Stimulated activated CD8-positive, alpha-beta memory T cell treated with anti-CD3 and anti-CD28 coated beads, Interleukin-15, amount 100 ng/mL, for 4 hours (primary cell): ENCODE measurements around the gene PIGS.
"Not testable (repeated sequence)": the region's sequence is repeated elsewhere in the genome, so short reads cannot be mapped to it uniquely, and the experiment has no call there.

ENCODE experiments used
- DNase-seq, 2 donors: peaks; one replicate each; pipeline ENCODE4 v3.0.0-alpha.2; 2020; ENCODE audit warnings: low read depth in 2 of 2

The PIGS gene

DNA sequence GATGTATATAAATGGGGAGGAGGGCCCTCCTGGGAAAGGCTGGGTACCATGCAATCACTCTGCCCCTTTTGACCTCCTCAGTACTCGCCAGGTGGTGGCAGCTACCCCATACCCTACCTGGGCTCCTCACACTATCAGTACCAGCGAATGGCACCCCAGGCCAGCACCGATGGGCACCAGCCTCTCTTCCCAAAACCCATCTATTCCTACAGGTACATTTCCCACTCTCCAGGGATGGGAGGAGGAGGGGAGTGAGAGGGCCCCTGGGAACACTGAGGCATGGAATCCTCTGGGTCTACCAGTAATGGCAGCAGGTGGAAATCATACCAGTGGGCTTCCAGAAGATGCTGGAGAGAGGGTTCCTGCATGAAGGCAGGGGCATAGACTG is 42.3 kb downstream of the PIGS start:
- DNase-seq: no peak

DNA sequence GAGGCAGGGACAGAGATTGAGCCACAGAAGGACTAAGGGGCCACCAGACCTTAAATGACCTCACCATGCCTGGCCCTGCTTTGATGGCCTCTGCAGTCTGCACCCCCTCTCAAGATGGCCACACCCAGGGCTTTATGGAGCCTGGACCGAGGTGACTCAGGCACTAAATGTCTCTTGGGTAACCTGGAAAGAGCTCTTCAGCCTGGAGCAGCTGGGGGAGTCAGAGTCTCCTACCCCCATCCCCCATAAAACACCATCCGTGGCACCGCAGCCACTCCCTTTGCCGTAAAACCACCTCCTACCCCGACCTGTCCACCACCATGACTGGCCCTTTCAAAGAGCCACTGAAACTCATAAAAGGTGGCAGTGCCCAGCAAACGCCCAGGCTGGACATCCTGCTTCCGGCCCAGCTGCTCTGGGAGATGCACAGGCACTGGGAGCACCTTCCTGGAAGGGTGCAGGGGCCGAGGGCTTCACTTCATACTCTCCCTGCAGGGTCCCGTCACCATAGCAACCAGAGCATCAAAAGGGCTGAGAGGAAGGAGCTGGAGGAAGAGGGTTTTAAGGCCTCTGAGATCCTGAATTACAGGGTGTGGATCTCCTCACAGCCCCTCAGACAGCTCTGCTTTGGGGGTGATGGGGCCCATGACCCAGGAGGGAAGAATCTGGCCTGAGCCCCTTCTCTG is 42.9 kb downstream of the PIGS start:
- no peak for DNase-seq

DNA sequence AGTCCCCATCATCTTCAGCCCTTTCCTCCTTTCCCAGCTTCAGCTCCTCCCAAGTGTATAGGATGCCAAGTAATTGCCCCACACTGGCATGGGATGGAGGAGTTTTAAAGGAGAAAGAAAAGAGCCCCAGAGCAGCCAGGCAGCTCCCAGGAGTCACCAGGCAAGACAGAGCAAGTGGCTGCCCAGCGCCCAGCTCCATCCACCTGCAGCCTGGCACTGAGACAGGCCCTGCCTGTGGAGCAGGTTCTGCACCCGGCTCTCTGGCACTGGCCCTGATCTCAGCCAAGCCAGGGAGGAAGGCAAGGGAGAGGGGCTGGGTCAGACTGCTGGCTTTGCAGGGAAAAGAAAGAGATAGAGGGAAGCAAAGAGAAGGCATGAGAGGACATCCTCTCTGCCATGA is 43.5 kb downstream of the PIGS start:
- DNase-seq: no peak

DNA sequence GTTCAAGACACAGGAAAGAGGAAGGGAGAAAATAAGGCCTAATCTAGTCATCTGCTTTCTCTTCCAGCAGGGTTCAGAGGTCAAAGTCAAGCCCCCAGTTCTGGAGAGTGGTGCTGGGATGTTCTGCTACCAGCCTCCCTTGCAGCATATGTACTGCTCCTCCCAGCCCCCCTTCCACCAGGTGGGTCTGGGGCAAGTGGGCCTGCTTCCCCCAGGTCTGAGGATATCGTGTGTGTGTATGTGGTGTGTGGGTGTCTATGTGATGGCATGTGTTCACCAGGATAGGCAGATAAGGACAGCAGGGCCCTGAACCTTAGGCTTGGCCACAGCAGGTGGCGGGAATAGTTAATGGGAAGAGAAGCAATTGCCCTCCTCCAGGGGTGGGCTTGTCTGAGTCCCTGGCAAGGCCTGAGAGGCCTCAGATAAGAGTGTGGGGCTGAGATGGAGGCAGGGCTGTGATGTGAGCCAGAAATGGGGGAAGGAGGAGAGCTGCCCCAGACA is 44.1 kb downstream of the PIGS start:
- no peak for DNase-seq

DNA sequence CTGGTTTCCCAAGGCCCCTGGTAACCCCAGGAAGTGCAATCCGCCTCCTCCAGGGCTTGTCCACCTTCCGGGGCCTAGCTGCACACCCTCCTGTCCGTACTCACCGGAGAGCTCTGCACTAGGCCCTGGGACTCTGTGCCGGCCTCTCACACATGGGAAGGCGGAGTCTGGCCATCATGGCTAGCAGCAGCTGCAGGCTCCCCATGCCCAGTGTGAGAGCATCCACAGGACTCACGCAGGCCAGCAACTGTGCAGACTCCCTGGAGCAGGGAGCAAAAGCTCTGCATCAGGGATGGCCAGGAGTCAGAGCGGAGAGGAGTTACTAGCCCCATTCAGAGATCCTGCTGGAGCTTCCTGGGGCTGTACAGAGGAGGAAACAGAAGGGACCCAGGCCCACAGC is 44.9 kb downstream of the PIGS start:
- no peak for DNase-seq

DNA sequence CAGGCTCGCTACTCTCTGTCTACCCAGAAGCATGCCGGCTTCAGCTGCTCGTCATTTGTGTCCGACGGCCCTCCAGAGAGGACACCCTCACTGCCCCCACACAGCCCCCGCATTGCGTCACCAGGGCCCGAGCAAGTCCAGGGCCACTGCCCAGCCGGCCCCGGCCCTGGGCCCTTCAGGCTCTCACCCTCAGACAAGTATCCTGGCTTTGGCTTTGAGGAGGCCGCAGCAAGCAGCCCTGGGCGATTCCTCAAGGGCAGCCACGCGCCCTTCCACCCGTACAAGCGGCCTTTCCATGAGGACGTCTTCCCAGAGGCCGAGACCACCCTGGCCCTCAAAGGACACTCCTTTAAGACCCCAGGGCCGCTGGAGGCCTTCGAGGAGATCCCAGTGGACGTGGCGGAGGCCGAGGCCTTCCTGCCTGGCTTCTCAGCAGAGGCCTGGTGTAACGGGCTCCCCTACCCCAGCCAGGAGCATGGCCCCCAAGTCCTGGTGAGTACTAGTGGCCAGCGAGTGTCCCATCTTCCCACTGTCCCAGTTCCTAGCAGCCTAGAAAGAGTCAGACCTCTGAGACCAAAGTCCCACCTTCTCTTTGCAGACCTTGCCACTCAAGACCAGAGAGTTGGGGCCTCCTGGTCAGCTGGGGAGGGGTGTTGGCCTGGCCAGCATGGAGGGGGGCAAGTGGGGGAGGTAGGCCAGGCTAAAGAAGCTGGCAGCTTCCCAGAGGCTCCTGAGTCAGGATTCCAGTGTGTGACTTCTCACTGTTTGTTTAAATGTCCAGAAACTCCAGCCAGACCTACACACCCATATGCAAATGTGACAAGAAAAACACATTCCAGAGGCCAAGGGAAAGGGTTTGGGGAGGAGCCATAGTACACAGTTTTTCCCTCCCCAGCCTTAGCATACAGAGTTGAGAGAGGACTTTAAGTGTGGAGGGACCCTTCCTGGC is 46.6 kb downstream of the PIGS start:
- DNase-seq: no peak

DNA sequence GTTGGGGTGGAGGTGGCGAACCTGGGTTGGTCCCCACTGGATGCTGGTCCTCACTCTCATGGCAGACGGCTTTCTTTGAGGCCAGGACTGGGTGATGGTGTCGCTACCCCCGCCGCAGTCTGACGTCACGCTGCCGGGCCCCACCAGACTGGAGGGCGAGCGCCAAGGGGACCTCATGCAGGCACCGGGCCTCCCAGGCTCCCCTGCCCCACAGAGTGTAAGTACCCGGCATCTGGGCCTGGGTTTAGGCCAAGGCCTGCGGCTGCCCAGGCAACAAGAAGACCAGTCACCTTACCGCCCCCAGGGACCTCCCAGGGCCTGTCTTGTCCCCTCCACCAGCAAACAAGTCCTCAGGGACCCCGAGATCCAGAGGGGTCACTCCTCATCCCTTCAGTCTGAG is 47.4 kb downstream of the PIGS start:
- DNase-seq: no peak

DNA sequence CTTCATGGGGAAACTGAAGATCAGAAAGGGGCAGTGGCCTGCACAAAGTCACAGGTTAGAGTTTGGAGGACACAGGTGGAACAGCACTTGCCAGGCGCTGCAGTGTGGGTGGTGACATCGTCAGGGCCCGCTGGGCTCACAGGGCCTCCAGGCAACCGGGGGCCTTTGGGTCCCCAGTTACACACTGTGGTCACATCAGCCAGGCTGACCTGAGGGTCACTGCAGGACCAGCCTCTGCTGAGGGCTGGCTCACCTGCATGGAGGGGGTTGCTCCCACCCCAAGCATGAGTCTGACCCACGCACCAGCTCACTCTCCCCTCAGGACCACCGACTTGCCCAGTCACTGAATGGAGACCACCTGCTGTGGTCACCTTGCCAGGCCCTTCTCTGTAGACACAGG is 48.1 kb downstream of the PIGS start:
- DNase-seq: no peak

DNA sequence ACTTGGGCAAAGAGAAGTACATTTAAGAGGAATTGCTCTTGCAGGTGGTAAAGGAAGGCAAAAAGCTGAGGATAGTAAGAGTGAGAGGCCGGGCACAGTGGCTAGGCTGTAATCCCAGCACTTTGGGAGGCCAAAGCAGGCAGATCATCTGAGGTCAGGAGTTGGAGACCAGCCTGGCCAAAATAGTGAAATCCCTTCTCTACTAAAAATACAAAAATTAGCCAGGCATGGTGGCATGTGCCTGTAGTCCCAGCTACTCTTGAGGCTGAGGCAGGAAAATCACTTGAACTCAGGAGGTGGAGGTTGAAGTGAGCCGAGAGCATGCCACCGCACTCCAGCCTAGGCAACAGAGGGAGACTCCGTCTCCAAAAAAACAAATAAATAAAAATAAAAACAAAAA is 49.0 kb downstream of the PIGS start:
- not testable (repeated sequence) for DNase-seq

DNA sequence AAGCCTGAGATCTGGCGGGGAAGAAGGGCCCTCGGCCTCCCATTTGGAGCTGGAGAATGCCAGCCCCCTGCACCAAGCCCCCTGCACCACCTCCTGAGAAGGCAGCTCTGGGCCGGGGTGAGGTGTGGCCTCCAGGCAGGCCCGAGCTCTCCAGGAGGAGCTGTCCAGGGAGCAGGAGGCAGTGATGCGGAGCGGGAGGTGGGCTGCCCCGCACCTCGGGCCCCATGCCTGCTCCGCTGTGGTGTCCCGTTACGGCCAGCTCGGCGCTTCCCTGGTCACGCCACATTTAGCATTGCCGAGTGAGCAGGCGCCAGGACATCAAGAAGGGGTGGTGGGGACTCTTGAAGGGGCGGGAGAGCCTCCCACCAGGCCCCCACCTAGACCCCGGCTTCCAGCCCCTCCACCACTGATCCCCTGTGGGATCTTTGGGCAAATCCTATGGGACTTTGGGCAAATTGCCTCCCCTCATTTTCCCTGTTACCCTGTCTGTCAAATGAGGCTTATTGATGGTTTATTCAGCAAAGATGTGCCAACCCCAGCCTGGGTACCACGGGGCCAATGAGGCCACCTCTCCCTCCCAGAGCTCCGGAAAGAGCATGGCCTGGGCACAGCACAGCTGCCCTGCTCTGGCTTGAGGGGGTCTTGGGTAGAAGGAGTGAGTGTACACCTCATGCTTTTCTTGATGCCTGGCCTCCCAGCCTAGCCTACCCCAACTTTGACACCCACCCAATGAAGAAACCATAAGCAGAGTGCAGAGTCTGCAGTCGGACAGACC is 49.8 kb downstream of the PIGS start:
- DNase-seq: no peak

DNA sequence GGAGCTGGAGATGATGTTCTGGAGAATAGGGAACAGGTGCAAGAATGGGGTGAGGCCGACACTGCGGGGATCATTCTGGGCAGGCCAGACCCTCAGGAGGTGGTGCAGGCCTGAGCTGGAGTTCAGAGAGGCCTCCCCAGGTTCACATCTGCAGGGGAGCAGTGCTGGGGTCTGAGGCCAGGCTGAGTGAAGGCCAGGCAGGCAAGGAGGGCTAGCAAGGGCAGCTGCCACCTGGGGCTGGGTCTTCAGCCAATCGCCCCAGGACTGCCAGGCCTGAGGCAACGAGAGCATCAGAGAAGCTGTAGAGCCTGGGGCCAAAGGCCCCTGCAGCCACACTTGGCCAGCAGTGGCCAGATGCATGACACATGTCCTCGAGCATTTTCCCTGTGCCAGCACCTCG is 50.6 kb downstream of the PIGS start:
- no peak for DNase-seq

DNA sequence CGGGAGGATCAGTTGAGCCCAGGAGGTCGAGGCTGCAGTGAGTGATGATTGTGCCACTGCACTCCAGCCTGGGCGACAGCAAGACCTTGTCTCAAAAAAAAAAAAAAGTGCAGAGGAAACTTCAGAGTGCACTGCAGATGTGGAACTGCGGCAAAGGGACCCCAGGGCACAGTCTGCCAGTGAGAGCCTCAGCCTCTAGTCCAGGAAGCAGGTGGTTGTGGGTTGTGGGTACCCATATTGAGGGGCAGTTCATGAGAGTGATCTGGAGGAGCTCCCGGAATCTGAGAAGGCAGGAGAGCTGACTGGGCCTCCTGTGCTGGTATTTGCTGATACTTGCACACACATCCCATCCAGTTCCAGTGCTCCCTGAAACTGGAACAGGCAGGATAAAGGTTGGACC is 52.1 kb downstream of the PIGS start:
- no peak for DNase-seq

DNA sequence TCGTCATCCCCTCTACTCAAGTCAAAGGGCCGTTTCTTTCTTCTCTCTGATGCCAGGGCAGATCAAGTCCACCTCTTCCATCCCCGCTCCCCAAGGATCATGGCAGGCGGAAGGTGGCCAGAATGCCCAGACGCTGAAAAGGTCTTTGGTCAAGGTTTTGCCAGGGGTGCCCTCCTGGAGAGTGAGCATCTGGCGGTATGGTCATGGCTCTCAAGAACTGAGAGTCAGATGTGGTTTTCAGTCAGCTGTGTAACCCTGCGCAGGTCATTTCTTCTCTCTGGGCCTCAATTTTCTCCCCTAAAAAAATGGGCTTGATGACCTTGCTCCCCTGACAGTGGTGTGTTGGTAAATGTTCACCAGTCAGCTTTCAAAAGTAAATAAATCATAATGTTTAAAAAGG is 52.7 kb downstream of the PIGS start:
- DNase-seq: no peak

DNA sequence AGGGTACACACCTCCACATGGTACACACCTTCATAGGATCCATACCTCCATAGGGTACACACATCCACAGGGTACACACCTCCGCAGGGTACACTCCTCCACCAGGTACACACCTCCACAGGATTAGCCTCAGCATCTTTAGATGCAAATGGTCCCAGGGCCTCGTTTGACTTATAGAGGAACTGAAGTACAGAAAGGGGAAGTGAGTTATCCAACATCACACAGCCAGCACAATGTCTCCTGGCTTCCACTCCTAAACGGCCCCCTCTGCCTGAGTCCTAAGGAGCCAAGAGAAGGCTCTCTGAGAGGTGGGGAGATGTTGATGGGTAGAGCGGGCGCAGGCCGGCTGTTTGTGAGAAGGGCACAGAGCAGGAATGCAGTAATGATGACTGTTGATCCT is 53.2 kb downstream of the PIGS start:
- DNase-seq: no peak

DNA sequence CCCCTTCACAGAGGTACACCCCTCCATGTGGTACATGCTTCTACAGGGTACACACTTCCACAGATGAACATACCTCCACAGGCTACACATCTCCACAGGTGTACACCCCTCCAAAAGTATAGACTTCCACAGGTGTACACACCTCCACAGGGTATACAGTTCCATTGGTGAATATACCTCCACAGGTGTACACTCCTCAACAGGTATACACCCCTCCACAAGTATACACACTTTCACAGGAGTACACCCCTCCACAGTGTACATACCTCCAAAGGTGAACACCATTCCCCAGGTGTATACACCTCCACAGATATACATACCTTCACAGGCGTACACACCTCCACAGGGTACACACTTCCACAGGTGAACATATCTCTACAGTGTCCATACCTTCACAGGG is 55.8 kb downstream of the PIGS start:
- no peak for DNase-seq

DNA sequence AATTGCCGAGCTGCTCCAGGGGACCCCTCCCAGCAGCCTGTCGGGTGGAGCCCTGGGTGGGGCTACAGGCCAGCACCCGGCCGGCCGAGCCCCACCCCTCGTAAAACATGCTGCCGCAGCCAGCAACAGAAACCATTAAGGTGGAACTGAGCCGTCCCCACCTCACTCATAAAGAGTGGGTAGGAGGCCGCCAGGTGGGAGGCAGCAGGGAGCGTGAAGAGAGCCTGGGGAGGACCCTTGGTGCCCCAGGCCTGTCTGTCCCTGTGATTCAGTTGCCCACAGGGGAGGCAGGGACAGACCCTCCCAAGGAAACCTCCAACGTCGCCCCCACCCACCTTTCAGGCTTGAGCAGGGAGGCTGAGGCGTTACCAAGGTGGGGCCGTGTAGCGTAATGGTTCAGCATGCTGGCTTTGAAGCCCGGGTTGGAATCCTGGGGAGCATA is 56.7 kb downstream of the PIGS start:
- DNase-seq: no peak

DNA sequence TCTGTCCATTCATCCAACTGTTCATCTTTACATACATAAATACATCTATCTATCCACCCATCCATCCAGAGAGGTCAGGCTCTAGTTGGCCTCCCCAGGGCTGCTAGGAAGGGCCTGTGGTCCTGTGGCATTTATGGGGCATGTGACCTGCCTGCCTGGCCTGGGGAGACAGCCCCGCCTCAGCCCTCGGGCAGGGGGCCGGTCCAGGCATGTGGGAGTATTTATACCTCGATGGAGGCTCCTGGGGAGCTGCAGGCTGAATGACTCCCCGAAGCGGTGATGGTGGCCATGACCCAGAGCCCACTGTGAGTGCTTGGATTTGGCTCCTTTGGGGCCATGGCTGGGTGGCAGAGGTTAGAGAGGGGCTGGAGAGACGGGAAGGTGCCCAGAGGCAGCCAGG is 57.8 kb downstream of the PIGS start:
- no peak for DNase-seq

DNA sequence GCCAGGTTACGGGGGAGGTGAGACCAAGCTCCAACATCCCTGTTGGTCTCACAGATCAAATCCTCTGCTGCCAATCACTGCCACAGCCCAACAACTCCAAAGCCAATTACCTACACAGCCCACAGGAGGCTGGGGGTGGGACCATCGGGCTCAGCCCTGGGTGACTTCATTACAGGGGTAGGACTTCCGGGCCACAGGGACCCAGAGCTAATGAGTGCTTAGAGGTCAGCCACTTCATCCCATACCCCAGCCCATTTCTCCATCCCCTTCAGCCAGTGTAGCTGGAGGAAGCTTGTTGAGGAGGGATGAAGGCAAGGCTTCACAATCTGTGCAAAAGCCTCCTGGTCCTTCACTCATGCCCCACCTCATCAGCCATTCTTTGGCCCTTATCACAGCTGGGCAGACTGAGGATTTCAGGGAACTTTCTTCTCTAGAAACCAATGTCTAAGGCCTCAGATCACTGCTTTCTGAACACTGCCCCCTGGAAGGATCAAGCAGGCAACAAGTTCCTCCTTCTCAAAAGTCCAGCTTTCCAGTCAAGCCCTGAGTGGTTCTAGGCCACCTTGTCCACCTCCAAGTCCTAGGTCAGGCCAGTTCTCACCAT is 59.4 kb downstream of the PIGS start:
- no peak for DNase-seq

DNA sequence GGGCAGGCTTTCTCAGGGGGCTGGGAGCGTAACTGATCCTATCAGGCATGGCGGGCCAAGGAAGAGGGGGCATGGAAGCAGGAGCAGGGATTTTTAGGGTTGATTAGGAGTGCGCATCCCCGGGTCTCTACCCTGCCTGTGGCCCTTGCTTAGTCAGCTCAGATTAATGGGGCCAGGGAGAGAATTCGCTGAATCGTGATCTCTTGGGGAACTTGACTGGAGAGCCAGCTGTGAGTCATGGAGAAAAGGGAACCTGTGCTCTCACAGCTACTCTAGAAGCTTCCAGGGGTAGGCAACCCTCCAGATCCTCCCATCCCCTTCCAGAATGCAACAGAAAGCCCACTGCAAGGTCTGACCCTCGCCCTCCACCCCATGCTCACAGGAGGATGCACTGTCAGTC is 61.5 kb downstream of the PIGS start:
- no peak for DNase-seq

DNA sequence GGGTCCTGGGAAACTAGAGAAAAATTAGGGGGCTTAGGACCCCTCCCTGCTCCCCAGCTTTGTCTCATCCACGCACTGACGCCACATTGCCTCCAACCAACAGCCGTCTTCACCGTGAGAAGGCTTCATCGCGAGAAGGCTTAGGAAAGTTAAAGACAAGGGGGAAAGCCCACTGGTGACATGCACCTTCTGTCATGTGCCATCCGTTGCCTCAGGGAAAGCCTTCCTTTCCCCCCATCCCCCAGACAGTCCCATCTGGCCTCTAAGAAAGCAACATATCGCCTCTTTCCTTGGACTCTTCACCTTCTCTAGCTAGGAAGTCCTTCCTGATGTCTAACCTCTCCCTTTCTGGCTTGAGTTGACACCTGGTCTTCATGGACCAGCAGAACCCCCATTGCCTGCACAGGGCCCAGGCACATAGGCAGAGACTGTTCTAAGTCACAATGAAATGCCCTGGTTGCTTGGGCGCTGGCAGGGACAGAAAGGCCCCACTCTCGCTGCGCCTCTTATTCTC is 63.1 kb downstream of the PIGS start:
- DNase-seq: no peak

DNA sequence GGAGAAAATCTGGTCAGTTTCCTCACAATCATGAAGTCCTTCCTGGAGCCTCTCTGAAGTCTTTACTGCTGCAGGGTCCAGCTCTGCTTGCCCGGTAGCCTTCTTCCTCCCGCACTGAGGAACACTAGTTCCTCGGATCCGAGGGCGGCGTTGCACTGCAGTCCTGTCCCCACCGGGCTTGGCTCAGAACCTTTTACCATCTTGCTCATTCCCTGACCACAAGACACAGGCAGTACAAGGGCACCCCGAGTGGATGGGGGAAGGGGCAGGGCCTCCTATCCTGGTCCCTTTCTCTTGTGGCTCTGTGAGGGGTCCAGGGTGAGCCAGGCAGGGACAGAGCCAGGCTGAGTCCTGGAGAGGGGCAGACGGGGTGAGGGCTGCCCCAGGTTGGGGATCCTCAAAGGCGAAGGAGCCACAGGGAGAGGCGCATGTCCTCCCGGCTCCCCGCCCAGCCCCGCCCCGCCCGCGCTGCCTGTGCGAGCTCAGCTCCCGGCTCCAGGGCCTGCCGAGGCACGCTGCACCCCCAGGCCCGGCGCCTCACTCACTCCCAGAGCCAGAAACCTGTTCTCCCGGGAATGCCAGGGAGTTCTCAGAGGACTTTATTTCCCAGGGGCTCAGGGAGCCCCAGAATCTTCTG is 63.6 kb downstream of the PIGS start:
- no peak for DNase-seq
